B cell (primary cell): ENCODE data around the gene AHDC1.

Experiments
- CTCF ChIP-seq: fragments of 200-600 bp; IDR thresholded peaks from one replicate; pipeline ENCODE4 v1.8.0; 2022; ENCODE audit warnings: antibody characterized with exemption, mild to moderate bottlenecking
- EZH2 ChIP-seq: IDR thresholded peaks from 2 replicates; pipeline ENCODE4 v1.6.1; 2012; ENCODE audit warnings: borderline replicate concordance, low read depth, mild to moderate bottlenecking, moderate library complexity, low read length; ENCODE audit not compliant: insufficient read depth, poor library complexity, severe bottlenecking

- TF ChIP-seq EZH2 = no peak
- no peak for TF ChIP-seq CTCF
Measured at GRCh38 chr1:27570784-27571183, 33.2 kb downstream of the AHDC1 start.
